ENCODE measurements around the gene ACYP2.
"Not testable (repeated sequence)": the region's sequence is repeated elsewhere in the genome, so short reads cannot be mapped to it uniquely, and the experiment has no call there.

The ACYP2 gene

DNA sequence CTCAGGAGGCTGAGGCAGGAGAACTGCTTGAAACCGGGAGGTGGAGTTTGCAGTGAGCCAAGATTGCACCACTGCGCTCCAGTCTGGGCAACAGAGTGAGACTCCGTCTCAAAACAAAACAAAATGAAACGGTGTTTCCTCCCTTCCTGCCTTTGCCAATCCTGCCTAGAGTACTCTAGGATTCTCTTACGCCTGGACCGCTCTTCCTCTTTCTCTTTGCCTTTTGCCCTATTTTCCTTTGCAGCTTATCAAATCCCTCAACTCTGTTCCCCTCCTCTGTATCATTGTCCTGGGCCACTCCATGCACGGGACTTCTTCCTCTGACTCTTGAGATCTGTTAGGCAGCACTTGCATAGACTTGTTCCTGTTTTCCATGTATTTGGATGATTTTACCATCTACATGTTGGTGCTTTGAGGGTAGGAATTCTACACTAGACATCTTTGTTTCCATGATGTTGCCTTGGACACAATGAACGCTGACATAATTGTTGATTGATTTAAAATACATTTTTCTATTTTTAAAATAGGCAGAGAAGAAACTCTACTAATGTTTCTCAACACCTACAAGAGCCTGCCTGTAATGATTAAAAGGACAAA, 24.8 kb upstream of the ACYP2 start:
- no peaks in the 10 kb centered on the region for H3K79me2 ChIP-seq (ENCODE audit: insufficient read depth, low read depth)
- no peaks in the 10 kb centered on the region for H3K4me1 ChIP-seq (ENCODE audit: low read depth, poor library complexity, severe bottlenecking)
- TF ChIP-seq, protein P1, sequence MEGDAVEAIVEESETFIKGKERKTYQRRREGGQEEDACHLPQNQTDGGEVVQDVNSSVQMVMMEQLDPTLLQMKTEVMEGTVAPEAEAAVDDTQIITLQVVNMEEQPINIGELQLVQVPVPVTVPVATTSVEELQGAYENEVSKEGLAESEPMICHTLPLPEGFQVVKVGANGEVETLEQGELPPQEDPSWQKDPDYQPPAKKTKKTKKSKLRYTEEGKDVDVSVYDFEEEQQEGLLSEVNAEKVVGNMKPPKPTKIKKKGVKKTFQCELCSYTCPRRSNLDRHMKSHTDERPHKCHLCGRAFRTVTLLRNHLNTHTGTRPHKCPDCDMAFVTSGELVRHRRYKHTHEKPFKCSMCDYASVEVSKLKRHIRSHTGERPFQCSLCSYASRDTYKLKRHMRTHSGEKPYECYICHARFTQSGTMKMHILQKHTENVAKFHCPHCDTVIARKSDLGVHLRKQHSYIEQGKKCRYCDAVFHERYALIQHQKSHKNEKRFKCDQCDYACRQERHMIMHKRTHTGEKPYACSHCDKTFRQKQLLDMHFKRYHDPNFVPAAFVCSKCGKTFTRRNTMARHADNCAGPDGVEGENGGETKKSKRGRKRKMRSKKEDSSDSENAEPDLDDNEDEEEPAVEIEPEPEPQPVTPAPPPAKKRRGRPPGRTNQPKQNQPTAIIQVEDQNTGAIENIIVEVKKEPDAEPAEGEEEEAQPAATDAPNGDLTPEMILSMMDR (conservative IDR thresholded peaks at IDR 0.05; ENCODE audit: low read depth, low read length) = no peak
- no peaks in the 10 kb centered on the region for H3K36me3 ChIP-seq (ENCODE audit: insufficient read depth)
- no peak overlapping the region for H3K4me2 ChIP-seq
- H2AFZ ChIP-seq (ENCODE audit: low read depth) = no peak overlapping the region
- H3K27me3 ChIP-seq (ENCODE audit: insufficient read depth, low read depth) = no peaks in the 10 kb centered on the region
- H3K9ac ChIP-seq = no peak overlapping the region
- no peaks in the 10 kb centered on the region for H4K20me1 ChIP-seq (ENCODE audit: insufficient read depth)
- H3K4me3 ChIP-seq (IDR thresholded peaks at IDR 0.05; ENCODE audit: insufficient read depth, low read depth, low read length) = no peak overlapping the region
- no peak overlapping the region for H3K27ac ChIP-seq

- Histone ChIP-seq H3K79me2 (ENCODE audit: insufficient read depth, low read depth) (no peaks in the 10 kb centered on the region), H3K4me1 (ENCODE audit: low read depth, poor library complexity, severe bottlenecking) (no peaks in the 10 kb centered on the region), H4K20me1 (ENCODE audit: insufficient read depth) (no peaks in the 10 kb centered on the region), H3K36me3 (ENCODE audit: insufficient read depth) (no peaks in the 10 kb centered on the region), H3K4me3 (IDR thresholded peaks at IDR 0.05; ENCODE audit: insufficient read depth, low read depth, low read length) (no peak overlapping the region), H2AFZ (ENCODE audit: low read depth) (no peak overlapping the region), H3K27me3 (ENCODE audit: insufficient read depth, low read depth) (no peaks in the 10 kb centered on the region), H3K27ac (no peak overlapping the region), H3K4me2 (no peak overlapping the region), H3K9ac (no peak overlapping the region)
- TF ChIP-seq, protein P1 (conservative IDR thresholded peaks at IDR 0.05; ENCODE audit: low read depth, low read length) = no peak
These were observed 22.5 kb upstream of the ACYP2 start for GRCh38 chr2:54092940-54093339.

DNA sequence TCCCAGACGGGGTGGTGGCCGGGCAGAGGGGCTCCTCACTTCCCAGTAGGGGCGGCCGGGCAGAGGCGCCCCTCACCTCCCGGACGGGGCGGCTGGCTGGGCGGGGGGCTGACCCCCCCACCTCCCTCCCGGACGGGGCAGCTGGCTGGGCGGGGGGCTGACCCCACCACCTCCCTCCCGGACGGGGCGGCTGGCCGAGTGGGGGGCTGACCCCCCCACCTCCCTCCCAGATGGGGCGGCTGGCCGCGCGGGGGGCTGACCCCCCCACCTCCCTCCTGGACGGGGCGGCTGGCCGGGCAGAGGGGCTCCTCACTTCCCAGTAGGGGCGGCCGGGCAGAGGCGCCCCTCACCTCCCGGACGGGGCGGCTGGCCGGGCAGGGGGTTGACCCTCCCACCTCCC, 20.0 kb upstream of the ACYP2 start:
- not testable (repeated sequence) for H3K9ac ChIP-seq; H3K4me2 ChIP-seq; H3K79me2 ChIP-seq (ENCODE audit: insufficient read depth, low read depth); H3K4me3 ChIP-seq (IDR thresholded peaks at IDR 0.05; ENCODE audit: insufficient read depth, low read depth, low read length); H3K4me1 ChIP-seq (ENCODE audit: low read depth, poor library complexity, severe bottlenecking); H2AFZ ChIP-seq (ENCODE audit: low read depth); H3K27me3 ChIP-seq (ENCODE audit: insufficient read depth, low read depth); H3K27ac ChIP-seq; H4K20me1 ChIP-seq (ENCODE audit: insufficient read depth); H3K36me3 ChIP-seq (ENCODE audit: insufficient read depth)

DNA sequence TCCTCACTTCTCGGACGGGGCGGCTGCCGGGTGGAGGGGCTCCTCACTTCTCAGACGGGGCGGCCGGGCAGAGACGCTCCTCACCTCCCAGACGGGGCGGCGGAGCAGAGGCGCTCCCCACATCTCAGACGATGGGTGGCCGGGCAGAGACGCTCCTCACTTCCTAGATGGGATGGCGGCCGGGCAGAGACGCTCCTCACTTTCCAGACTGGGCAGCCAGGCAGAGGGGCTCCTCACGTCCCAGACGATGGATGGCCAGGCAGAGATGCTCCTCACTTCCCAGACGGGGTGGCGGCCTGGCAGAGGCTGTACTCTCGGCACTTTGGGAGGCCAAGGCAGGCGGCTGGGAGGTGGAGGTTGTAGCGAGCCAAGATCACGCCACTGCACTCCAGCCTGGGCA, 19.3 kb upstream of the ACYP2 start:
- H3K36me3 ChIP-seq (ENCODE audit: insufficient read depth); H3K4me1 ChIP-seq (ENCODE audit: low read depth, poor library complexity, severe bottlenecking); H4K20me1 ChIP-seq (ENCODE audit: insufficient read depth); H3K79me2 ChIP-seq (ENCODE audit: insufficient read depth, low read depth); H3K27me3 ChIP-seq (ENCODE audit: insufficient read depth, low read depth); H3K9ac ChIP-seq; H3K4me2 ChIP-seq; H3K27ac ChIP-seq; H2AFZ ChIP-seq (ENCODE audit: low read depth); H3K4me3 ChIP-seq (IDR thresholded peaks at IDR 0.05; ENCODE audit: insufficient read depth, low read depth, low read length): not testable (repeated sequence)

DNA sequence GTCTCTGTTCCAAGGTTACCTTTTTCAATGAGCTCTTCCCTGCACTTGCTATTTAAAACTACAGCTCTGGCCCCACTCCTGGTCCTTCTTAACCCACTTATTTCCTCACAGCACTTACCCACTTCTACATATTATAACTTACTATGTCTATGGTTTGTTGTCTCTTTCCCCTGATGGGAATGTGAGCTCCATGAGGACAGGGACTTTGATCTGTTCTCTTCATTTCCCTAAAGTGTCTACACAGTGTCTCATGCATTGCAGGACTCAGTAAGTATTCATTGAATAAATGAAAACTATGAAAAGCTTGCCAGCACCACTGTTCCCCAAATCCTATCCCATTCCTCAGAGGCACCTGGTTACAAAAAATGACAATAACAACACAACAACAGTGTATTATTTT, 18.3 kb upstream of the ACYP2 start:
- Histone ChIP-seq H3K4me3 (IDR thresholded peaks at IDR 0.05; ENCODE audit: insufficient read depth, low read depth, low read length) (no peak overlapping the region), H3K9ac (no peak overlapping the region), H3K27ac (no peak overlapping the region), H3K27me3 (ENCODE audit: insufficient read depth, low read depth) (no peaks in the 10 kb centered on the region), H4K20me1 (ENCODE audit: insufficient read depth) (no peaks in the 10 kb centered on the region), H2AFZ (ENCODE audit: low read depth) (no peak overlapping the region), H3K79me2 (ENCODE audit: insufficient read depth, low read depth) (no peaks in the 10 kb centered on the region), H3K4me1 (ENCODE audit: low read depth, poor library complexity, severe bottlenecking) (peaks cover 3% of the 10 kb centered on the region), H3K36me3 (ENCODE audit: insufficient read depth) (no peaks in the 10 kb centered on the region), H3K4me2 (no peak overlapping the region)
- TF ChIP-seq, protein P1 (conservative IDR thresholded peaks at IDR 0.05; ENCODE audit: low read depth, low read length) = no peak
